ENCODE data around the gene GALNT9.

GRCh38 chr12:132302466-132303358, 26.7 kb downstream of the GALNT9 start:
- TF ChIP-seq CTCF (IDR thresholded peaks at IDR 0.05; ENCODE audit: borderline replicate concordance, extremely low read depth, low read length, poor library complexity, severe bottlenecking), result no peak
- TF ChIP-seq EZH2 (IDR thresholded peaks at IDR 0.05; ENCODE audit: borderline replicate concordance, low read depth, low read length, severe bottlenecking), result no peak

All from DND-41 (cell line).